ENCODE measurements around the gene CMTM8. TPM values are rescaled to one million over a fixed set of nuclear protein-coding genes. Genes with fewer than 3 reads are reported as not detected.
A peak's percentile ranks its signal among the peaks of the same experiment; 100 is the strongest.

Gene CMTM8
- total and polyA plus RNA-seq, 9 donors: 0.48 to 9.9 (median 2.1) TPM

GRCh38 chr3:32398531-32398930 lies 160.1 kb downstream of the CMTM8 start:
- no peak for TF ChIP-seq CTCF (IDR thresholded peaks at IDR 0.05)
- no peak for TF ChIP-seq EP300 (IDR thresholded peaks at IDR 0.05)

GRCh38 chr3:32399030-32399620 lies 160.6 kb downstream of the CMTM8 start:
- no peak overlapping the region for H3K4me3 ChIP-seq
- intact Hi-C loops (cut with DNase I): no loop called here
- TF ChIP-seq EP300 (IDR thresholded peaks at IDR 0.05): no peak
- TF ChIP-seq CTCF (IDR thresholded peaks at IDR 0.05): peak in 1 of 3 donors; percentile 11
- no peak for TF ChIP-seq POLR2A (IDR thresholded peaks at IDR 0.05)
- no peak for DNase-seq
- no peaks in the 10 kb centered on the region for H3K27me3 ChIP-seq
- no peaks in the 10 kb centered on the region for H3K36me3 ChIP-seq
- H3K27ac ChIP-seq: no peak overlapping the region
- WGBS, 3 donors: 24 to 66% (median 64%) methylated on average over 2 of the region's 2 CpGs
- no peaks in the 10 kb centered on the region for H3K9me3 ChIP-seq
- H3K4me1 ChIP-seq (ENCODE audit: insufficient read depth): peaks cover 3% of the 10 kb centered on the region

More at GRCh38 chr3:32398531-32398930, 160.1 kb downstream of the CMTM8 start:
- Histone ChIP-seq H3K9me3 (no peaks in the 10 kb centered on the region), H3K4me1 (ENCODE audit: insufficient read depth) (peaks cover 3% of the 10 kb centered on the region), H3K27ac (no peak overlapping the region), H3K27me3 (no peaks in the 10 kb centered on the region), H3K4me3 (no peak overlapping the region), H3K36me3 (no peaks in the 10 kb centered on the region)
- WGBS, 3 donors: 83 to 90% (median 85%) methylated on average over 10 of the region's 10 CpGs
- intact Hi-C loops (cut with DNase I): no loop called here
- DNase-seq: no peak

- intact Hi-C loops (cut with DNase I): no loop called here
- Histone ChIP-seq H3K36me3 (no peaks in the 10 kb centered on the region), H3K27me3 (no peaks in the 10 kb centered on the region), H3K9me3 (no peaks in the 10 kb centered on the region), H3K27ac (peak overlapping the region in 1 of 2 donors; percentile 12), H3K4me3 (peak overlapping the region; percentile 35), H3K4me1 (ENCODE audit: insufficient read depth) (peaks cover 3% of the 10 kb centered on the region)
- no peak for DNase-seq
- TF ChIP-seq EP300 (IDR thresholded peaks at IDR 0.05): no peak
- WGBS, 3 donors: 8 to 14% (median 12%) methylated on average over 11 of the region's 11 CpGs
Measured at GRCh38 chr3:32401126-32401525, 162.6 kb downstream of the CMTM8 start.

DNA sequence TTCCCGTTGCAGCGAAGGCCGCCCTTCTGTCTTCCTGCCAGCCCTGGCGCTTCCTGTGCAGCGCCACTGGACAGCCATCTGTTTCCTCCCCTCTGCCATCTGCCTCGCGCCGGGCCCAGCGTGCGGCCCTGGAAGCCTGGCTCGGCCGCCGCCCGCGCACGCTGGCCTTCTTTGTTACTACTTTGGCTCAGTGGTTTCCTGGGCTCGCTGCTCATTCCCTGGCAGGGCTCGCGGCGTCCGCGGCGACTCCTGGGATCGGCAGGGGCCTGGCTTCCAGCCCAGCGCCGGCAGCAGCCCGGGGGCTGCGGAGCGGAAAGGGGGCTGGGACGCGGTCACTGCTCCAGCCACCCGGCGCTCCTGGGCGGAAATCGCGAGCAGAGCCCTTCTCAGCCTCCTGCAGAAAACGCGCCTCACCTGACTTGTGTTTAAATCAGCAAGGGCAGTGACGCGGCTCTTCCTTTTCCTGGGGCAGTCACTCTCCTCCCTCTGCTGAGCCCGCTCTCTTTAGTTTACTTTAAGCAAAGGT lies 163.1 kb downstream of the CMTM8 start:
- H3K27ac ChIP-seq: peak overlapping the region in 1 of 2 donors; percentile 12
- H3K4me1 ChIP-seq (ENCODE audit: insufficient read depth): peaks cover 3% of the 10 kb centered on the region
- H3K27me3 ChIP-seq: no peaks in the 10 kb centered on the region
- 0 to 2% (median 2%) methylated on average over 40 to 41 of the region's 41 CpGs for WGBS, 3 donors
- peak overlapping the region; percentile 35 for H3K4me3 ChIP-seq
- H3K36me3 ChIP-seq: no peaks in the 10 kb centered on the region
- TF ChIP-seq EP300 (IDR thresholded peaks at IDR 0.05): no peak
- no peak for TF ChIP-seq POLR2A (IDR thresholded peaks at IDR 0.05)
- no peak for TF ChIP-seq CTCF (IDR thresholded peaks at IDR 0.05)
- intact Hi-C loops (cut with DNase I): no loop called here
- peak; percentile 63 to 84 (median 79) for DNase-seq
- no peaks in the 10 kb centered on the region for H3K9me3 ChIP-seq

- Histone ChIP-seq H3K36me3 (no peaks in the 10 kb centered on the region), H3K4me1 (ENCODE audit: insufficient read depth) (peaks cover 3% of the 10 kb centered on the region), H3K9me3 (no peaks in the 10 kb centered on the region), H3K27ac (no peak overlapping the region), H3K27me3 (no peaks in the 10 kb centered on the region), H3K4me3 (no peak overlapping the region)
- TF ChIP-seq EP300 (IDR thresholded peaks at IDR 0.05): no peak
- TF ChIP-seq POLR2A (IDR thresholded peaks at IDR 0.05): no peak
- TF ChIP-seq CTCF (IDR thresholded peaks at IDR 0.05): no peak
- intact Hi-C loops (cut with DNase I): no loop called here
- DNase-seq: no peak
- 85 to 86% (median 85%) methylated on average over 3 of the region's 3 CpGs for WGBS, 3 donors
Measured at GRCh38 chr3:32403663-32404062, 165.2 kb downstream of the CMTM8 start.
